Kidney glomerular epithelial cell (primary cell): Measurements from ENCODE around the gene LAMB4.

Experiments
- DNase-seq: peaks from one replicate; lab custom pipeline; 2025; lab: John Stamatoyannopoulos, UW

Gene LAMB4

DNA sequence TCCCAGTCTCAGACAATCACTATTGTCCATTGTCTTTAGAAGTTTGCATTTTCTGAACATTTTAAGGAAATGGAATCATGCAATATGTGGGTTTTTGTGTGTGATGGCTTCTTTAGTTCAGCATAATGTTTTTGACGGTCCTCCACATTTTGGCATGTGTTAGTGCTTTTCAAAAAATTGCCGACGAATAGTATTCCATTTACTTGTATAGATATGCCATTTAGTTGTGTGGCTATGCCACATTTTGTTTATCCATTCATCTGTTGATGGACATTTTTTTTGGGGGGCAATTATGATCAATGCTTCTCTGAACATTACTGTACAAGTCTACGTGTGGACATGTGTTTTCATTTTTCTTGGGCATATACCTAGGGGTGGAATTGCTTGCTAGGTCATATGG lies 12.0 kb upstream of the LAMB4 start:
- DNase-seq: no peak

DNA sequence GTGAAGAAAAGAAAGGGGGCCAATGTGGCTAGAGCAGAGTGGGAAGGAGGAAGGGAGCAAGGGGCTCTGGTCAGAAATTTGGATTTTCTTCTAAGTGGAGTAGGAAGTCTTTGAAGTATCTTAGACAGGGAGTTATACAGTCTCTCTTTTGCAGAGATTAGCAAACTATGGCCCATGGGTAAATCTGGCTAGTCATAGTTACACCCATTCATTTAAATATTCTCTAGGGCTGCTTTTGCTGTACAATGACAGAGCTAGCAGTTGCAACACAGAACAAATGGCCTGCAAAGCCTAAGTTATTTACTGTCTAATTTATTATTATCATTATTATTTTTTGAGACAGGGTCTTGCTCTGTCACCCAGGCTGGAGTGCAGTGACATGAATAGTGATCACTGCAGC lies 10.5 kb upstream of the LAMB4 start:
- DNase-seq: no peak

DNA sequence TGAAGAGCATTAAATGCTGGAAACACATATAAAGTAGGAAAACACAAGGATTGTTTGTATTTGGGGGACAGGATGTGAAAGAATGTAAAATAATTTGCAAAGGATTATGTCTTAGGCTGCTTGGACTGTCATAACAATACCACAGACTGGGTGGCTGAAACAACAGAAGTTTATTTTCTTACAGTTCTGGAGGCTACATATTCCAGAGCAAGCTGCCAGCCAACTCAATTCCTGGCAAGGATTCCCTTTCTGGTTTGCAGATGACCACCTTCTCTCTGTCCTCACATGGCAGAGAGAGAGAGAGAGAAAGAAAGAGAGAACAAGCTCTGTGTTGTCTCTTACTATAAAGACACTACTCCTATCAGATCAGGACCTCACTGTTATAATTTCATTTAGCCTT lies 8.8 kb upstream of the LAMB4 start:
- no peak for DNase-seq

DNA sequence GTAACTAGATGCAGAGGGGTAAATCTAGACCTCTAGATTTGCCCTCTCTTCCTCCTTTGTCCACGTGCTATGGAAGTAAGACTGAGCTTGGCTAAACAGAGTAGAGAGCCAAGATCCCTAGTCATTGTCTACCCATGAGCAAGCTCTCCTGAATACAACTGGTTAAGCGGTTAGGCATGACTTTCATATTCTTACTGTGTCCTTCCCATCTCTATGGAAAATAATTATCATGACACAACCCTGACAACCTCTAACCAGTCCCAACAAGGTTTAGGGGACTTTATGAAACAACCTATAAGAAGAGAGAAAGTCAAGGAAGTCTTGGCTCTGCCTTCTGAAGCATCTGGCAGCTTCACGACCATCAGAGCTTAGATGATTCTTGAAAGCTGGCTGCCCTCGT lies 7.8 kb upstream of the LAMB4 start:
- no peak for DNase-seq

DNA sequence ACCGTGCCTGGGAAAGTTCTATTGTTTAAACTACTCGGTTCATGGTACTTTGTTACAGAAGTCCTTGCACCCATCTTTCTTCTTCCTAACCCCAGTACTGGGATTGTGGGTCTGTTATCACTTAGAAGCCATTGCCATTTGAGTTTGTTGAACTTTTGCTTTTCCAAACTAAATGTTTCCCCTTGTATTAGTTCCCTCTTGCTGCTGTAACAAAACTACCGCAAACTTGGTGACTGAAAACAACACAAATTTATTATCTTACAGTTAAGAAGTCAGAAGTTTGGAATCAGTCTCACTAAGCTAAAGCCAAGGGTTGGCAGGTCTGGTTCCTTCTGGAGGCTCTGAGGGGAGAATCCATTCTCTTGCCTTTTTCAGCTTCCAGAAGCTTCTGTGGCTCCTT lies 6.9 kb upstream of the LAMB4 start:
- no peak for DNase-seq

DNA sequence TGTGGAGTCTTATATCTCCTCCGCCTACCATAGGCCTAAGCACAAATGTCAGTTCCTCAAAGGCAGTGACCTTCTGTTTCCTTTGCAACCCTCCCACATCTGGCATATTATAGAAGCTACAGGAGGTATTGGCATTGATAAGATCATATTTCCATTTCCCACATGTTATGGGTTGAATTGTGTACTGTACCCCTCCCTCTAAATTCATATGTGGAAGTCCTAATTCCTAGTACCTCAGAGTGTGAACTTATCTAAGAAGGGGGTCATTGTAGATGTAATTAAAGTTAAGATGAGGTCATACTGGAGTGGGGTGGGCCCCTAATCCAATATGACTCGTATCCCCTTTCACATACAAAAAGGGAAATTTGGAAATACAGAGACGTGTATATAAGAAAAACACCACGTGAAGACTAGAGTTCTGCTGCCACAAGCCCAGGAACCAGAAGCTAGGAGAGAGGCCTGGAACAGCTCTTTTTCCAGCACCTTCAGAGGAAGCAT lies 6.1 kb upstream of the LAMB4 start:
- no peak for DNase-seq

DNA sequence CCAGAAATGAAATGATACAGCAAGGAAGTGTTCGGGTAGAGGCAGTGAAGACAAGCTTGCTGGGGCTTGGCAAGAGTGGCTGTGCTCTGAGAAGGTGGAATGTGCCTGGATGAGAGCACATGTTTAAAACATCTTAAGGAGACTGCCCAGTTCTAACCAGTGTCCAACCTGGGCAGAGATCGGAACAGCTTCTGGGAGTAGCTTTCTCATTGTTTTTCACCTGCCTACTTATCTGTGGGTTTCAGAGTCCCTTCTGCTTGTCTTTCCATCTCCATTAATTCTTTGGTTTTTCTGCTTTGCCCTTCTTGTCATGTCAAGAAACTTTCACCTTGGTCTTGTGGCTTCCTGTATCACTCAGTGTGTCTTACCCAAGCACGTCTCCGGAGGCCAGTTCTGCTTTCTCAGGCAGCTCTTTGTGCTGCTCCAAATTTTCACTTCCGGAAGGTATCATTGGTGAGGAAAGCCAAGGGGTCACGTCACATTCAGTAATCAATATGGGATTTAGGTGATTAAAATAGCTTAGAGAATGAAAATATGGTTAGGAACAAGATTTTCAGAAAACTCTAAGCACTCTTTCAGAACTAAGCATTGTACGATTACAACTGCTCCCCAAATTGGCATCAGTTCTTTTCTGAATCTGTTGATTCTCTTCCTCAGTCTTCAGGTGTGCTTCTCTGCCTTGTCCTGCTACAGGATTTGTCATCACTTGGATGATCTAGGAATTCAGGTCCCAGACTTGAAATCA lies 5.5 kb upstream of the LAMB4 start:
- no peak for DNase-seq

DNA sequence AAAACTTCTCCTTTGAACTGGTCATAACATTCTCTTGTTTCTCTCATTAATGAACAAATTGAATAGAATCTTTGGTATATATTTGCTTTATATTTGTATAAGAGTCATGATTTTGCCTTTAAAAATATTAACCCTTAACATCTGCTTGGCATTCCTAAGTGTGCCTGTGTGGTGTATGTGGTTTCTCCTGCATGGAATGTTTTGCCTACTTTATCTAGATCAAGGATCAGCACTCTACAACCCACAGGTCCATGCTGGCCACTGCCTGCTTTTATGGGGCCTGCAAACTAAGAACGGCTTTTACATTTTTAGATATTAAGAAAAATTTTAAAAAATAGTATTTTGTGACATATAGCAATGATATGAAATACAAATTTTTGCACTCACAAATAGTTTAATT lies 4.3 kb upstream of the LAMB4 start:
- DNase-seq: no peak

DNA sequence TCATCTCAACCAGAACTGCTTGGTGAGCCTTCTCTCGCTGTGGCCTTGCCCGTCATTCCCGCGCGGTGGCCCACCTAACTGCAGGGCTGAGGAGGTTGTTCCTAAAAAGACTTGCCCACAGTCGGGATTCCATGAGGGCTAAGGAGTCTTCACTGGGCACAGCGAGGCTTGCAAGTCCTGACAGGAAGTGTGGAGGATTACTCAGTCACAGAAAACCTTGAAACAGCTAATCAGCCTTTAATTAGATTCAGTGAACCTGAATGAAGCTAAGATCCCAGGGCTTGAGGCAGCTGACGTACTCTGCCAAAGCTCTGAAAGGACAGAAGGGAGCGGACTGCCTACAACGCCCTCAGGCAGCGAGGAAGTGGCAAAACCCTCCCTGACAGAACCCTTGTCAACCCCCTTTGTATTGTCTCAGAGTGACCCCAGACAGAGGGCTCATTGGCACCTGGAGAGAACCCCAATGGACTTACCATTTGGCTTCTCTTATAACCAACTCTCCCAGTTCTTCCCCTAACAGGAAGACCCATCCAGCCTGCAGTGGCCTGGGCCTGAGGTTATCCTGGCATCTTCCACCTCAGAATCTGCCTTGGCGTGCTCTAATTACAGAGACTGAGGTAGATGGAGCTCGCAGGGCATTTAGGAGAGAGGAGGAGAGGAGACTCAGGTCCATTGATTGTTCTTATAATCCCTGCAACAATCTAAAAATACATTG lies 2.5 kb upstream of the LAMB4 start:
- no peak for DNase-seq

DNA sequence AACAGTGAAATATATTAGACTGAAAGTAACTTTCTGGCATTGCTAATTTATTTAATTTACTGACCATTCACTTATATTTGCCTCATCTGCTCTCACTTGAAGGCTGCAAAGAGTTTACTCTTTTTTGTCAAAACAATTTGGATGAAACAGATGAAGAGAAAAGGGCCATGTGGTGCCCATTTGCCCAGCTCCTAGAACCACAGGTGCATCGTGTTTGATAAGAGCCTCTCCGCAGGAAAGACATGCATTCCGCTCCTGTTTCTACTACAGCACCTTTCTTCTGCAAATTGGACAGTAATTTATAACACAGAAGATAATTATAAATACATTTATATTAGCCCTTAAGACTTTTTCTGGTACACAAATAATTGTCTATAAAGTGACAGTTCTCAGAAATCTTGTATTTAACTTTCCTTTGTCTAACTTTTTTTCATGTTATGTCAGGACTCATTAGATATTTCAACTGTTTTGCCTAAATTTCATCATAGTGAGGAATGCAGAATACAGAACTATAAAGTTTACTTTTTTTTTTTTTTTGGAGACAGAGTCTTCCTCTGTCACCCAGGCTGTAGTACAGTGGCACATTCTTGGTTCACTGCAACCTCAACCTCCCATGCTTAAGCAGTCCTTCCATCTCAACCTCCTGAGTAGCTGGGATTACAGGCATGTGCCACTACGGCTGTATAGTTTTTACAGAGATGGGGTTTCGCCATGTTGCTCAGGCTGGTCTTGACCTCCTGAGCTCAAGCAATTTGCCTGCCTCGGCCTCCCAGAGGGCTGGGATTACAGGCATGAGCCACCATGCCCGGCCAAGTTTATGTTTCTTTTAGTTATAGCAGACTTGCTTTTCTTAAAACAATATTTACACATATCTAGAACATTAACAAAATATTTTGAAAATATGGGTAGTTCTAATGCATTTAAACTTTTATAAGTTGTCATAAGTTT lies 869 bp downstream of the LAMB4 start:
- DNase-seq: no peak

DNA sequence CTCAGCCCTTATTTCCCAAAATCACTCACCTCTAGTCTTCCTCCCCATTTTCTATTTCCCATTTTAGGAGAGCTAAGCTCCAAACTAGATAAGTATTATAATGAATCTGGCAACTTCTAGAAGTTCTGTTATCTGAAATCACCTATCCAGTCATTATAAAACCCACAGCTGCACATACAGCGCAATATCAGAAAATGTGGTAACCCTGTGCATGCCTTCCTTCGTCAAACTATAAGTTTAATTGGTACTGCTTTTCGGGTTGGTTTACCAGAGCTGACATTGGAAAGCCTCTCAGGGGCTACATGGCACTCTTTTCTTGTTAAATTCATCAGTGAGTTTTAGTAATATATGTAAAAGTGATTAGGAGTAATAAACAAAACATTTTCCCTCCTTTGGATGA lies 1.6 kb downstream of the LAMB4 start:
- DNase-seq: no peak

DNA sequence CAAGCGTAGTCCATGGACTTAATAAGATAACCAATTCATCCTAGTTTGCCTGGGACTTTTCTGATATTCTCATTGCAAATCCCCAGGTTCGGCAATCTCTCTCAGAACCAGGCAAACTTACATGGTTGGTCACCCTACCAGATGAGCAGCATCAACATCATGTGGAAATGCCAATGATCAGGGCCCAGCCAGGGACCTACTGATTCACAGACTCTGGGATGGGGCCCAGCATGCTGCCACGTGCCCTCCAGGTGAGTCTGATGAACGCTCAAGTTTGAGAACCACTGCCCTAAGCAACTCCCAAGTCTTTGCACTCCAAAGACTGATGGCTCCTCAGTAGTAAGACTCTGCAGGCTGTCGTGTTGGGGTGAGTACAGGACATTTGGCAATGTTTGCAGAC lies 2.7 kb downstream of the LAMB4 start:
- no peak for DNase-seq

DNA sequence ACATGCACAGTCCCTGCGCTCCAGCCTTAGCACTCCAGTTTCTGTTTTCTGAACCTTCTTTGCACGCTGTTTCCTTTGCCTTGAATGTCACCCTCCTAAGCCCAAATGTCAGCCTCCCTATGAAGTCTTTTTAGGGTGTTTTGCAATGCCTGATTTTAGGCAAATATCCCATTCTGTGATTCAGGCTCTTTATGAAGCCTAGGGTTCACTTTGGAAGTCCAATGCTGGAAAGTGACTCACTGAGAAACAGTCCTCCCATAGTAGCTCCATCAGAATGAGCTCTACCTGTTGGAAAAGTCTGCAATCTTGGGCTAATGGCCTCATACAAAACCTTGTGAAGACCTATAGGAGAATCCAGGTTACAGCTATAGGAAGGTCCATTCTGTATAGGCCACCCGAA lies 5.3 kb downstream of the LAMB4 start:
- no peak for DNase-seq

DNA sequence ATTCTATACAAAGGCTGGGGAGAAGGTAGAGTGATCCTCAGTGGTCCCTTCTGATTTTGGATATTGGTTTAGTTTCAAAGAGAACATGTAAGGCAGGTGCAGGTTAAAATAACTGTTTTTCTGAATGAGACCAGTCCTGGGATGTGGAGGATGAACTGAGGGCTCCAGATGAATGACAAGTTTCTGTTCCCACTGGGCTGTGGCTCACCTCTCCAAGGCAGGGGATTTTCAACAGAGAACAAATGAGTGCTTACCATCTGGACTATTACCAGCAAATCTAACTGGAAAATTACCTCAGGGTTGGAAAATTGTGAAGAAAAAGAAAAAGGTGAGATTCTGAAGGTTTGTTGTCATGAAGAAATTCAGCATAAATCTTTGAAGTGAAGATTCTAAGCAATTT lies 8.0 kb downstream of the LAMB4 start:
- DNase-seq: no peak

DNA sequence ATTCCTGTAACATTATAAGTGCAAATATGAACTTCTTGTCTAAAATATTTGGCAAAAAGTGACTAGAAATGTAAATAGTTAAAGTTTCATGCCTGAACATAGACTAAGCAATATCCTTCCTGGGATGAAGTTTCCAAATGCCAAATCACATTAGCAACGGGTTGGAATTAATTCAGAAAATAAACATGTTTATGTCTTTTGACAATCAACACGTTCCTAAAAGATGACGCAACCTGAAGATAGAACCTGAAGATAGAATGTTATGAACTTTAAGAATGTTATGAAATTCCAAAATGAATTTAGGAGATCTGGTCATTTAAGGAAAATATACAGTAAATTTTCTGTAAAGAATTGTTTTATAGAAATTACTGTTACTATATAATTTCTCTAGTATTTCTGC lies 9.2 kb downstream of the LAMB4 start:
- no peak for DNase-seq

DNA sequence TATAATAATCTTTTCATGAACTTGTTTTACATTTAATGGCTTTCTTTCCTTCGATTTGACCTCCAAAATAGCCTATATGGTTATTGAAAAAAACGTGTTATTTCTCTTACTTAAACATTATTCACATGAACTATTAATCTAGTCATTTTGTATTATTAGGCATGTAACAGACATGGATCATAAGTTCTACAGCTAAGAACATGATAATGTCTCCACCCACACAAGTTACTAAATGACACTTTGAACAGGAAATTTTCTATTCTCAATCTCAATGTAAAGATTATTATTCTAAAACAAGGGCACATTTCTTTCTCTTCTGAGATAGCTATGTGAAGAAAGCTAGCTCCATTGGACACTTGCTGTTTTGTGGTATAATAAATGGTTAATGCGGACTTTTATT lies 10.0 kb downstream of the LAMB4 start:
- DNase-seq: no peak

DNA sequence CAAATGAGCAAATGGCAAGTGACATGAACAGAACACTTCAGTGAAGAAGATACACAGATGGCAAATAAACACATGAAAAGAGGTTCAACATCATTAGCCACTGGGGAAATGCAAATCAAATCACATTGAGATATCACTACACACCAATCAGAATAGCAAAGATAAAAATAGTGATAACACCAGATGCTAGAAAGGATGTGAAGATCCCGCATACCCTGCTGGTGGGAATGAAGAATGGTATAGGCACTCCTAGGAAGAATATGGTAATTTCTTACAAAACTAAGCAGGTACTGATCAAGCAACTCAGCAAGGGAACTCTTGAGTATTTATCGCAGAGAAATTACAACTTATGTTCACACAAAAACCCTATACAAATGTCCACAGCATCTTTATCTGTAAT lies 11.2 kb downstream of the LAMB4 start:
- DNase-seq: no peak

DNA sequence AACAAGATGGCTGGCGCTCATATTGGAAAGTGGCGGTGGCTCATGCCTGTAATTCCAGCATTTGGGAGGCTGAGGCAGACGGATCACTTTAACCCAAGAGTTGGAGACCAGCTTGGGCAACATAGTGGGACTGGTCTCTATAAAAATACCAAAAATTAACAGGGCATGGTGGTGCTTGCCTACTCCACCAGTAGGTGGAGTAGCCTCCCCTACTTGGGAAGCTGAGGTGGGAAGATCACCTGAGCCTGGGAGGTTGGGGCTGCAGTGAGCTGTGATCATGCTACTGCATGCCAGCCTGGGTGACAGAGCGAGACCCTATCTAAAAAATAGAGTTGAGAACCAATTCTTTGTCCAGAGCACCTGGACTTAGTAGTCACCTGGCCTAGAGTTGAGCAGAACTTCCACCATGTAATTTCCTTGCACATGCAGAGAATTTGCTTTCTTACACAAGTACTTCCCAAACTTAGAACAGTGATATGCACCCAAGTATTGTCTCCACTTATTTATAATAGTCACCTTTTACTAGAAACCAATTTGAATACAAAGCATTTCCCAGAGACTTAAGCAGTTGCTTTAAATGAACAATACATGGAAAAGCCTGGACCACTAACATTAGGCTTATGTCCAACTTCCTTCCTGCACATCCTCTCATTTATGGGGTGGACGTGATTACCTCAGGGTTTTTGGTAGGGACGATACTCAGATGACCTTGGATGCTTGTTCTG lies 15.9 kb downstream of the LAMB4 start:
- no peak for DNase-seq

DNA sequence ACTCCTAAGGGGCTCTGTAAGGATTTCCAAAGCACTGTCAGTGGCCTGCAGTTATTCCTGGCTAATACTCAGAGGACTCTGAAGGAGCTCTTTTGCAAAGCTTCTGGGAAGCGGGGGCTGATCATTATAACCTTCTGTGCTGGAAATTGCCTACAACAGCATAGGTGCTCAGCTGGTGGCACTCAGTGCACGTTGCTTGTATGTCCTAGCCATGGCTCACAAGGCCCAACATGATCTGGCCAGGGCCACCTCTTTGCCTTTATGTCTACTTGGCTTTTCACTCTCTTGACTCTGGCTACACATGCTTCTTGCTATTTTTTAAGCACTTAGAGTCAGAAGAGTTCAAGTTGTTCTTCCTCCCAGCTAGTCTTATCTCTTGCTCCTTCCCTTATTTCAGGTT lies 17.5 kb downstream of the LAMB4 start:
- no peak for DNase-seq

DNA sequence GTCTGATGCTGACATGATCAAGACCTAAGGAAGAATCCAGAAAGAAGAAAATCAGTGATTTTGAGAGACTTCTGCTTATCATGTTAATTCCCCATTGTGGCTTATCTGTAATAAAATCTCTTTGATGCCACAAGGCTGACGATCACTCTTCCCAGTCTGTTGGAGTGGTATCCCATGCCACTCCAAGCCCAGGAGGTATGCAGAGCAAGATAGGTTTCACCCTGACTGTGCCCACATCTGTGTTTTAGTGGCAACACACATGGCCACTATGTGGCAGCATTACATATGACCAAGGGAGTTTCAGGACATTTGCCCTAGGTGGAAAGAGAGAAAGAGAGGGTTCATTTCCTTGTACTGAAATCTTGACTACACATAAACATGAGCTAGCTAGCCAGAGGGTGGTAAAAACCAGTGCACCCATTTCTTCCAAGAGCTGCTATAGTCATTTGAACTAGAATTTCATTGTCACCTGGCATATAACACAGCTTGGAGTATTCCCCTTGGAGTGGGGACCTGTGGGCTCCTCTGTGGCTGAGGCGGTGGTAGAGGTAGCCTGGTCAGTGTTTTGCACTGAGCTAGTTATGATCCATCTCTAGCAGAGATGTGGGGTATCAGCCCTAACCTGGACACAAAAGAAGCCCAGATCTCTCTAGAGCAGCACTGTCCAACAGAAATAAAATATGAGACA lies 20.8 kb downstream of the LAMB4 start:
- peak; percentile 8 for DNase-seq

DNA sequence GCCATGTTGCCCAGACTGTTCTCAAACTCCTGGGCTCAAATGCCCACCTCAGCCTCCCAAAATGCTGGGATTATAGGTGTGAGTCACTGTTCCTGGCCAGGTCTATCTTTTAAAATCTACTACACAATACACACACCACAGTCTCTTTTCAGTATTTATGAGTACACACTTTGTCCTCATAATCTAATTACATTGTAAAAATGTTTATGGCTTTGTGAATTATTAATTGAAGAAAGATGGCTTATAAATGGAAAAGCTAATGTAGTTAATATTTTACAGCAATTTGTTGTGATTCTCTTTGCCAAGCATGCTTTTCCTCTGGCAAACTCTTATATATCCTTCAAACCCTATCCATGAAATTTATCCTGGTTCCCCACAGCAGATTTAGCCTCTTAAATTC lies 22.0 kb downstream of the LAMB4 start:
- no peak for DNase-seq
